Measurements from ENCODE around the gene NEAT1. TPM values are rescaled to one million over a fixed set of nuclear protein-coding genes. Genes with fewer than 3 reads are reported as not detected.

The NEAT1 gene
- total RNA-seq, 1 experiment from 2014 or later, result 938 TPM

DNA sequence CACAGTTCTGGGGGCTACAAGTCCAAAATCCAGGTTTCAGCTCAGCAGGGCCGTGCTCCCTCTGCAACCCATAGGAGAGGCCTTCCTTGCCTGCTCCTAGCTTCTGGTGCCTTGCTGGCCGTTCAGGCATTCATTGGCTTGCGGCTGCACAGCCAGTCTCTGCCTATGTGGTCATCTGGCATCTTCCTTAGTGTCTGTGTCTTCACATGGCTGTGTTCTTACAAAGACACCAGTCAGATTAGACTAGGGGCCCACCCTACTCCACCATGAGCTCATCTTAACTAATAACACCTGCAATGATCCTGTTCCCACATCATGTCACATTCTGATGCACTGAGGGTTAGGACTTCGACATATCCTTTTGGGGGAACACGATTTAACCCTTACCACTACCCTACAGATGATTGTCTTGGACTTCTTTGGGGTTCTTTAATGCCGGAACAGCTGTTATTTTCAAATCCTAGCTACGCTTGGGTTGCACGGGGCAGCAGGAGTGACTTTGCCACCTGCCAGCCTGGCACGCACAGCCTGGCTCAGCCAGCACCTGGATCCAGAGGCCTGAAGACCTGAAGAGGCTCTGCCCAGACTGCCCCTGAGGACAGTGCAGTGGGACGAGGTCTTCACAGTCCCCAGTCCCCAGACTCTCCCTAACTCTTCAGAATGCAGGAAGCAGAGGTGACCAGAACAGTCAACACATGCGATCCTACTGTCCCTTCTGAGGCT lies 7.7 kb upstream of the NEAT1 start:
- Histone ChIP-seq H3K4me3 (no peak overlapping the region), H3K27ac (no peak overlapping the region), H3K9me3 (ENCODE audit: insufficient read depth, low read depth) (no peaks in the 10 kb centered on the region), H3K4me2 (no peak overlapping the region), H3K4me1 (replicated peaks; ENCODE audit: insufficient read depth) (peaks cover 38% of the 10 kb centered on the region), H3F3A (ENCODE audit: insufficient read depth, low read depth) (peaks cover 35% of the 10 kb centered on the region), H3K27me3 (ENCODE audit: insufficient read depth, low read depth) (no peaks in the 10 kb centered on the region), H3K36me3 (ENCODE audit: low read depth) (peaks cover 2% of the 10 kb centered on the region), H4K20me1 (ENCODE audit: insufficient read depth) (no peaks in the 10 kb centered on the region), H3K9me2 (ENCODE audit: insufficient read depth) (no peaks in the 10 kb centered on the region), H3K79me2 (ENCODE audit: low read depth) (peaks cover 21% of the 10 kb centered on the region), H2AFZ (no peak overlapping the region)
- ChIA-PET CTCF (interaction anchor here (0.6 to 1.4 kb wide), 2 partner anchors 44 to 85 kb away, joined by 3 read pairs; no protein-coding TSS in a partner anchor), POLR2A (ENCODE audit: unreplicated experiment) (interaction anchor here (0.8 to 1.0 kb wide), 2 partner anchors 84 to 223 kb away, joined by 4 to 9 read pairs; partner anchors contain the start of genes MALAT1 and SIPA1)
- intact Hi-C loops (cut with micrococcal nuclease; ENCODE audit: unreplicated experiment), result loop anchor here (5.0 kb wide), 1 partner anchor 138 kb away; no protein-coding TSS in a partner anchor
- BruUV-seq (replicated peaks), result no TSS peak
- DNase-seq, result no peak
- TF ChIP-seq, protein P1, sequence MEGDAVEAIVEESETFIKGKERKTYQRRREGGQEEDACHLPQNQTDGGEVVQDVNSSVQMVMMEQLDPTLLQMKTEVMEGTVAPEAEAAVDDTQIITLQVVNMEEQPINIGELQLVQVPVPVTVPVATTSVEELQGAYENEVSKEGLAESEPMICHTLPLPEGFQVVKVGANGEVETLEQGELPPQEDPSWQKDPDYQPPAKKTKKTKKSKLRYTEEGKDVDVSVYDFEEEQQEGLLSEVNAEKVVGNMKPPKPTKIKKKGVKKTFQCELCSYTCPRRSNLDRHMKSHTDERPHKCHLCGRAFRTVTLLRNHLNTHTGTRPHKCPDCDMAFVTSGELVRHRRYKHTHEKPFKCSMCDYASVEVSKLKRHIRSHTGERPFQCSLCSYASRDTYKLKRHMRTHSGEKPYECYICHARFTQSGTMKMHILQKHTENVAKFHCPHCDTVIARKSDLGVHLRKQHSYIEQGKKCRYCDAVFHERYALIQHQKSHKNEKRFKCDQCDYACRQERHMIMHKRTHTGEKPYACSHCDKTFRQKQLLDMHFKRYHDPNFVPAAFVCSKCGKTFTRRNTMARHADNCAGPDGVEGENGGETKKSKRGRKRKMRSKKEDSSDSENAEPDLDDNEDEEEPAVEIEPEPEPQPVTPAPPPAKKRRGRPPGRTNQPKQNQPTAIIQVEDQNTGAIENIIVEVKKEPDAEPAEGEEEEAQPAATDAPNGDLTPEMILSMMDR (conservative IDR thresholded peaks at IDR 0.05), result no peak
- TF ChIP-seq EZH2 (IDR thresholded peaks at IDR 0.05; ENCODE audit: low read depth), result no peak

DNA sequence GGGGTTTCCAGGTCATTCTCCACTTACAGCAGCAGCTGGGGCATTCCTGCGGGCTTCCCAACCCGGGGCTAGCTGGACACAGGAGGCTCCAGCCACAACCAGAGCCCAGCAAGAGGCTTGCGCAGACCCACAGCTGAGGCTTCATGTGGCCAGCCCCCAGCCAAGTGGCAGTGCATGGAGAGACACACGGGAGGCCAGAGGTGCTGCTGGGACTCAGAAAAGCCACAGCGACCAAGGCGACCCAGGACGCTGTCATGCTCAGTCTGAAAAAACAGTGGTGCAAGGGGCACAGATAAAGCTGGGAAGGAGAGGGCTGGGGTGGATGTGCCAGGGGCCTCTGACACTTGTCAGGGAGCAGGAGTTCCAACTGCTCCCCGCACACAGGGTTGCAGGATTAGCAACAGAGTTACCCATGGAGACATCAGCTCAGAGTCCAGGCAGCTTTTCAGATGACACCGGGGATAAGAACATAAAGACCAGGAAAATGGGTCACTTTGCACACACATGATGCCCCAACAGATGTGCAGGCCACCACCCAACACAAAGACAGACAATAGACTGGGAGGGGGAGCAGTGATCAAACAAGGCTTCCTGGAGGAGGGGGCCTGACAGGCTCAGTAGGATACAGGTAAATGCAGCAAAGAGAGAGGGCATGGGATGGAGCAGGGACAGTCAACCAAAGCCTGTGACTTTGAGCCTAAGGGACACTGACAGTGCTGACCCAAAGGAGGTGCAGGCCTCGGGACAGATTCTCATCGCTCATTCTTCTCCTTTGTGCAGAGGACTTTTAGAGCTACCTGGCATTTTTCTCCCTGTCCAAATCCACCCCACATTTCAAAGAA lies 6.9 kb upstream of the NEAT1 start:
- peak overlapping the region; percentile 32; the same call in 1 of the 2 replicates for H3K4me3 ChIP-seq
- H3F3A ChIP-seq (ENCODE audit: insufficient read depth, low read depth), result peaks cover 43% of the 10 kb centered on the region
- no peak for DNase-seq
- peaks cover 28% of the 10 kb centered on the region for H3K79me2 ChIP-seq (ENCODE audit: low read depth)
- no peak overlapping the region for H2AFZ ChIP-seq
- intact Hi-C loops (cut with micrococcal nuclease; ENCODE audit: unreplicated experiment), result loop anchor here (1.0 to 5.0 kb wide), 3 partner anchors 54 to 138 kb away; no protein-coding TSS in a partner anchor
- ChIA-PET CTCF (interaction anchor here (1.0 to 1.4 kb wide), 4 partner anchors 29 to 92 kb away, joined by 3 to 4 read pairs (median 3); no protein-coding TSS in a partner anchor), POLR2A (ENCODE audit: unreplicated experiment) (interaction anchor here (0.5 to 0.8 kb wide), 4 partner anchors 122 to 224 kb away, joined by 3 to 9 read pairs (median 4); partner anchors contain the start of gene SIPA1)
- H3K4me1 ChIP-seq (replicated peaks; ENCODE audit: insufficient read depth), result peaks cover 46% of the 10 kb centered on the region
- no peaks in the 10 kb centered on the region for H3K36me3 ChIP-seq (ENCODE audit: low read depth)
- BruUV-seq (replicated peaks), result no TSS peak
- H4K20me1 ChIP-seq (ENCODE audit: insufficient read depth), result no peaks in the 10 kb centered on the region
- no peak for TF ChIP-seq EZH2 (IDR thresholded peaks at IDR 0.05; ENCODE audit: low read depth)
- TF ChIP-seq, protein P1 (conservative IDR thresholded peaks at IDR 0.05), result no peak
- H3K27ac ChIP-seq, result no peak overlapping the region
- H3K9me3 ChIP-seq (ENCODE audit: insufficient read depth, low read depth), result no peaks in the 10 kb centered on the region
- peak overlapping the region; percentile 99 for H3K4me2 ChIP-seq
- no peaks in the 10 kb centered on the region for H3K27me3 ChIP-seq (ENCODE audit: insufficient read depth, low read depth)
- no peaks in the 10 kb centered on the region for H3K9me2 ChIP-seq (ENCODE audit: insufficient read depth)

DNA sequence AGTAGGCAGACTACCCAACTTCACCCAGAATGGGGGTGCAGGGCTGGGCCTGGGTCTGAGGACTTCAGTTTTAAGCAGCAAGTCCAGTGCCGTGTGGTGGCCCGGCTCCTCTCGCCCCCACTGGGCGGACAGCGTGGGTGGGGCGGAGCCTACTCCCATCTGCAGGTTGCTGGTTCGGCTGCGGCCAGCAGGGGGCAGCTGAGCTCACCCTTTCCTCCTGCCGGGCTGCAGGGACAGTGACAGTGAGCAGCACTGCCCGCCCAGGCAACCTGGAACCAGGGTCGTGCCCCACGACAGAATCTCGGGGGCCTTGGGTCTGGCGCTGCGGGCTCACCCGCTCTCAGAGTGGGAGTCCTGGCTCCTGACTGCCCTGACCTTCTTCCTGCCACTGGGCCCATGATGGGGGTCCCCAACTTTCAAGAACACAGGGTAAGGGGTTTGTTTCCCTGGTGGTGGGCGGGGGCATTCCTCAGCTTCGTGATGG lies 6.2 kb upstream of the NEAT1 start:
- Histone ChIP-seq H4K20me1 (ENCODE audit: insufficient read depth) (no peaks in the 10 kb centered on the region), H3K36me3 (ENCODE audit: low read depth) (no peaks in the 10 kb centered on the region), H3K4me3 (peak overlapping the region; percentile 32; the same call in 1 of the 2 replicates), H3K9me3 (ENCODE audit: insufficient read depth, low read depth) (no peaks in the 10 kb centered on the region), H2AFZ (no peak overlapping the region), H3K4me2 (peak overlapping the region; percentile 99), H3K4me1 (replicated peaks; ENCODE audit: insufficient read depth) (peaks cover 51% of the 10 kb centered on the region), H3F3A (ENCODE audit: insufficient read depth, low read depth) (peaks cover 48% of the 10 kb centered on the region), H3K79me2 (ENCODE audit: low read depth) (peaks cover 29% of the 10 kb centered on the region), H3K27me3 (ENCODE audit: insufficient read depth, low read depth) (no peaks in the 10 kb centered on the region), H3K27ac (no peak overlapping the region), H3K9me2 (ENCODE audit: insufficient read depth) (no peaks in the 10 kb centered on the region)
- no TSS peak for BruUV-seq (replicated peaks)
- ChIA-PET CTCF (interaction anchor here (0.6 to 1.4 kb wide), 6 partner anchors 29 to 221 kb away, joined by 3 to 4 read pairs (median 3); partner anchors contain the start of gene SIPA1), POLR2A (ENCODE audit: unreplicated experiment) (interaction anchor here (0.5 to 0.7 kb wide), 4 partner anchors 83 to 224 kb away, joined by 3 to 4 read pairs (median 3); partner anchors contain the start of gene MALAT1)
- no peak for TF ChIP-seq EZH2 (IDR thresholded peaks at IDR 0.05; ENCODE audit: low read depth)
- TF ChIP-seq, protein P1 (conservative IDR thresholded peaks at IDR 0.05), result peak; percentile 97
- intact Hi-C loops (cut with micrococcal nuclease; ENCODE audit: unreplicated experiment), result loop anchor here (1.0 to 5.0 kb wide), 3 partner anchors 53 to 139 kb away; no protein-coding TSS in a partner anchor
- DNase-seq, result peak; percentile 64 to 93
